ENCODE results near the gene ATAD1.
A peak's percentile ranks its signal among the peaks of the same experiment; 100 is the strongest.
"Not testable (repeated sequence)": the region's sequence is repeated elsewhere in the genome, so short reads cannot be mapped to it uniquely, and the experiment has no call there.

The ATAD1 gene, protein sequence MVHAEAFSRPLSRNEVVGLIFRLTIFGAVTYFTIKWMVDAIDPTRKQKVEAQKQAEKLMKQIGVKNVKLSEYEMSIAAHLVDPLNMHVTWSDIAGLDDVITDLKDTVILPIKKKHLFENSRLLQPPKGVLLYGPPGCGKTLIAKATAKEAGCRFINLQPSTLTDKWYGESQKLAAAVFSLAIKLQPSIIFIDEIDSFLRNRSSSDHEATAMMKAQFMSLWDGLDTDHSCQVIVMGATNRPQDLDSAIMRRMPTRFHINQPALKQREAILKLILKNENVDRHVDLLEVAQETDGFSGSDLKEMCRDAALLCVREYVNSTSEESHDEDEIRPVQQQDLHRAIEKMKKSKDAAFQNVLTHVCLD

DNA sequence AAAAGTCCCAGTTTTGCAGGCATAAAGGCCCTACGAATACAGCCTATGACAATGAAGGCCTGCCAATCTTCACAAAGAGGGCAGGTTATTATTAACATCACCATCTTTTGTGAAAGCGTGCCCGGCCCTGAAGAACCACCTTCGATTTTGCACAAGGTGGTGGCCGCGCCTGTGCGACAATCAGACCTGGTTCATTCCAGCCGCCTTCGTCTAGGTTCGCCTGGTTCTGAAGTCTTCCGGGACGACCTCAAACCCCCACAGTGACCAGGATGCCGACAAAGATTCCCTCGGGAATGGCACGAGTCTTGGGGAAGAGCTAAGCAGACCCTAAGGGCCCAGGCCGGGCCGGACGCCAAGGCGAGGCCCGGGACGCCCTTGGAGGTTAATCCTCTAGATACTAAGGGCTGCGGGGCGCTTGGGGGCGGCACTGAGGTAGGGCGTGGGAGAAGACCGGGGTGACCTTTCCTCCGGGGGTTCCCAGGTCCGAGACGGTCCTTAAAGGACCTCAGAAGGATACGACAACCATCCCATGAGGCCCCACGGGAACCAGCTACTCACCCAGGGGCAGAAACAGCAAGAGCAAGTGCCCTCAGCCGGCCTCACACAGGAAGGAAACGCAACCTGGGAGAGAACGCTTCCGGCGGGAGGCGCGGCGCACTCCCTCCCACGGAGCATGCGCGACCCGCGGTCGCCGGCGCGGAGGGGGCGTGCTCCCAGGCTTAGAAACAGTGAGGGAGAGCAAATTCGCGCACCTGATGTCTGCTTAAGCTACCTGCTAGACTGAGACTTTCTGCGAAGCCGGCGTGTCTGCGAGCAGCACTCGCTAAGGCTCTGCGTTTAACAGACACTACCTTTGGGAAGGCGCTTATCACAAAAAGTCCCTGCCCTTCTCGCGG, at the start of gene ATAD1:
Gene ATAD1 (minus strand): TSS at position 618 of the 896 bp plus-strand sequence. CDS start 3,627 bp downstream, outside the sequence.
- DNase-seq: peak; percentile 87

DNA sequence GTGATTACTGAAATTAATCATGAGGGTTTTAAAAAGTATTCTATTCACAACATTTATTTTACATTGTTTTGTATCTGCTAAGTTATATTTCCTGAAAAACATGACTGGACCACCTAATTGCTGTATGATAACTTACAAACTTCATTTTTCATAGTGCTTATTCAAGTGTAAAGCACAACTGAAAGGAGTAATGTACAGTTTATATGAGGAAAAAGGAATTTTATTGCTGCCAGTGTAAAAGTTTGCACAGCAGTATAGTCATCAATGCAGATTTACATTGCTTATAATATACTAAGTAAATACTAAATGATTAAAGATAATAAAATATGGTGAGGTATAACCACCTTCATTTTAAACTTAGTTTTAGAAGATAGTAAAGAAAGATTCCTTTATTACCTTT, 49.4 kb upstream of the ATAD1 start:
- no peak for DNase-seq

- no peak for DNase-seq
These were observed 48.5 kb upstream of the ATAD1 start for GRCh38 chr10:87866412-87866974.

GRCh38 chr10:87865241-87865881, 47.3 kb upstream of the ATAD1 start:
- DNase-seq: no peak

DNA sequence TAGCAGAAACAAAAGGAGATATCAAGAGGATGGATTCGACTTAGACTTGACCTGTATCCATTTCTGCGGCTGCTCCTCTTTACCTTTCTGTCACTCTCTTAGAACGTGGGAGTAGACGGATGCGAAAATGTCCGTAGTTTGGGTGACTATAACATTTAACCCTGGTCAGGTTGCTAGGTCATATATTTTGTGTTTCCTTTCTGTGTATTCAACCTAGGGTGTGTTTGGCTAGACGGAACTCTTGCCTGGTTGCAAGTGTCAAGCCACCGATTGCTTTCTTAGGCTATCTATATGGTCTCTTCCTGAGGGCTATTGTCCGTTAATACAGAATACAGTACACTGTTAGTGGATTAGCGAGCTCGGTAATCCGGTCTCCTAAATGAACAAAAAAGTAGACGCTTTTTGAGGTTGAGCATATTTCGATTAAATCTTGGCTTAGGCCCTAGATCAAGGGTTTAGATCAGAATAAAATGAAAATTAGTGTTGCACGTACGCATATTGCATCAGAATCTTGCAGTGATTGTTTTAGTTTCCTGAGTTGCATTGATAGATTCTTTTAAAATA, 46.6 kb upstream of the ATAD1 start:
- DNase-seq: no peak

DNA sequence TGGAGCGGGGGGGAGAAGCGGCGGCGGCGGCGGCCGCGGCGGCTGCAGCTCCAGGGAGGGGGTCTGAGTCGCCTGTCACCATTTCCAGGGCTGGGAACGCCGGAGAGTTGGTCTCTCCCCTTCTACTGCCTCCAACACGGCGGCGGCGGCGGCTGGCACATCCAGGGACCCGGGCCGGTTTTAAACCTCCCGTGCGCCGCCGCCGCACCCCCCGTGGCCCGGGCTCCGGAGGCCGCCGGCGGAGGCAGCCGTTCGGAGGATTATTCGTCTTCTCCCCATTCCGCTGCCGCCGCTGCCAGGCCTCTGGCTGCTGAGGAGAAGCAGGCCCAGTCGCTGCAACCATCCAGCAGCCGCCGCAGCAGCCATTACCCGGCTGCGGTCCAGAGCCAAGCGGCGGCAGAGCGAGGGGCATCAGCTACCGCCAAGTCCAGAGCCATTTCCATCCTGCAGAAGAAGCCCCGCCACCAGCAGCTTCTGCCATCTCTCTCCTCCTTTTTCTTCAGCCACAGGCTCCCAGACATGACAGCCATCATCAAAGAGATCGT, 46.0 kb upstream of the ATAD1 start:
- peak; percentile 66 for DNase-seq

- peak; percentile 95 for DNase-seq
These were observed 45.3 kb upstream of the ATAD1 start, which contains the start of the genes KLLN and PTEN for GRCh38 chr10:87863053-87863943. KLLN (minus strand) TSS chr10:87863533; CDS start chr10:87862487, 1,046 bp downstream. PTEN (plus strand) TSS chr10:87863625; CDS start chr10:87864470, 845 bp downstream.

DNA sequence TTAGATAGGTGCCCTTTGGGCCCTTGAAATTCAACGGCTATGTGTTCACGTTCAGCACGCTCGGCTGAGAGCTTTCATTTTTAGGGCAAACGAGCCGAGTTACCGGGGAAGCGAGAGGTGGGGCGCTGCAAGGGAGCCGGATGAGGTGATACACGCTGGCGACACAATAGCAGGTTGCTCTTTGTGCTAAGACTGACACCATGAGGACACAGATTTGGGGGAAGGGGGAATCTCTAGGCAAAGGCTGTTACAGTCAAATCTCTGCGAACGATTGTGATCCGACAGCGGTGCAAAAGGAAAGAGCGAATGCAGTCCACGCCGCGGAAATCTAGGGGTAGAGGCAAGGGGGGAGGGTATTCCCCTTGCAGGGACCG, 44.6 kb upstream of the ATAD1 start:
- DNase-seq: no peak

- DNase-seq: peak; percentile 96
These were observed 44.1 kb upstream of the ATAD1 start for GRCh38 chr10:87861953-87862678.

GRCh38 chr10:87861566-87861952, 43.5 kb upstream of the ATAD1 start:
- no peak for DNase-seq

DNA sequence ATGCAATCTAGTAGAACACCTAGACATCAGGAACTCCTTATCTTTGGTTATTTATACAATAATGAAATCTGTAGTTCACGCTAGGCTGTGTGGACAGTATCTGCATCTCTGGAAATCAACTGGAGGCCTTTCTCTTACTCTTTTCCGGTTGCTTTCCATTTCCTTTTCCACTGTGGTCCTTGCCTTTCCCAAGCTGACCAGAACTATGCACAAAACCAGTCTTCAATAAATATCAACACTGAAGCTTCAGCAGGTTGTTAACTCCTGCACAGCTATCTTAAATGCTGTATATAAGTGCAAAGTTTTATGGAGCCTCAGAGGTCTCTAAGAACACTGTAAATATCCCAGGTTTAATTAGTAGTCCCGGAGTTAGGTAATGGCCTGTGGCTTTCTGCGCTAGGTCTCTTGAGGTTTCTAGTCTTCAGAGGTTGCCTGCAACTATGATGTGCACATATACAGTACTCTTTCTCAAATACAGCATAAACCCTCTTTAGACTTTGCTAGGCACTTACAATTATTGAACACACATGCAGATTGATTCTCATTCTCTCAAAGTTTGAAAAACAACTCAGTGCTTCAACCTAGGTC, 42.9 kb upstream of the ATAD1 start:
- DNase-seq: no peak

DNA sequence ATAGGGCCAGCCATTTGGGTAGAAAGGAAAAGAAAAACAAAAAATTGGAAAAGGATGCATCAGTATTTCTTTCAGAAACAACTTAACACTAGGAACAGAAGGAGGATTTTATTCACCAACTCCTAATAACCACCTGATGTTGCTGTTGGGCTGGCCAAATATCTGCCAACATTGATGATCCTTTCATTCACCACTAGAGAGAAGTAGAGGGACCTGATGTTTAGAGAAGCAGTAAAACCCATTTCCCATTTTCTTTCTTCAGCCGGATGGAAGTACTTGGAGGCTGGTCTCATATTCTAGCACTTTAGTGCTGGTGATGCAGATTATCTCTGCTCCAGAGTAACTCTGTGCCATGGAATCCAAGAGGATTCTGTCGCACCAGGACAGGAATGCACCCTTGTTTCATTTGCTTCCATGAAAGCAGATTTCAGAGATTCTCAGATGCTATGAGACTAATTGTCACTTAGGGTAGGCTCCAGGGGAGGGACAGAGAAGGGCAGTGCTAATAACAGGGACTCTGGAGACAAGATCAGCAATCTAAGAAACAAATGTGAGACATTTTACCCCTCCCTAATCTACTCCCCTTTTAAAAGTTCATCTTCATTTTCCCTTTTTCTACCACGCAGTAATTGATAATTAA, 42.2 kb upstream of the ATAD1 start:
- no peak for DNase-seq

DNA sequence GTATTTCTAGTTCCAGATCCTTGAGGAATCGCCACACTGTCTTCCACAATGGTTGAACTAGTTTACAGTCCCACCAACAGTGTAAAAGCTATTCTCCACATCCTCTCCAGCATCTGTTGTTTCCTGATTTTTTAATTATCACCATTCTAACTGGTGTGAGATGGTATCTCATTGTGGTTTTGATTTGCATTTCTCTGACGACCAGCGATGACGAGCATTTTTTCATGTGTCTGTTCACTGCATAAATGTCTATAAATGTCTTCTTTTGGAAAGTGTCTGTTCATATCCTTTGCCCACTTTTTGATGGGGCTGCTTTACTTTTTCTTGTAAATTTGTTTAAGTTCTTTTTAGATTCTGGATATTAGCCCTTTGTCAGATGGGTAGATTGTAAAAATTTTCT, 37.6 kb upstream of the ATAD1 start:
- not testable (repeated sequence) for DNase-seq

GRCh38 chr10:87855247-87855646, 37.2 kb upstream of the ATAD1 start:
- DNase-seq: not testable (repeated sequence)

- no peak for DNase-seq
These were observed 34.1 kb upstream of the ATAD1 start for GRCh38 chr10:87852089-87852488.

DNA sequence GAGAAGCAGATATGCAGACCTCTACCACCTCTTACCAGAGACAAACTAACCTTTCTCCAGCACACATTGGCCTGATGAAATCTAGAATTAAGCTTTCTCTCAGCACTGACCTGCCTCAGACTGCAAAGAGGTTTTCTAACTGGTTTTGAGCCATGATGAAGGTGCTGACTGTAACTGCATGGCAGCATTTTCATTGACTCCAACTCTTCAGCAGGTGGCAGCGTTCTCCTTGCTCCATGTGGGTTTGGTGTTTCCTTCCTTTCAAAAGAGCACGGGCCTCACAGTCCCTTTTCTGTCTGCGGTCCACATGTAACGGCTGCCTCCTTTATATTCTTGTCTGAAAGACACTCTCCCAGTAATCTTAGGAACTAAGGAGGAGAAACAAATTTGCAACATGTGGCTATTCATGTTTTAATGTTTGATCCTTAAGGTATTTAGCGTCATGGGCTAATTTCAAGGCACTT, 32.7 kb upstream of the ATAD1 start:
- peak; percentile 53 for DNase-seq

- no peak for DNase-seq
These were observed 31.0 kb upstream of the ATAD1 start for GRCh38 chr10:87849001-87849400.

DNA sequence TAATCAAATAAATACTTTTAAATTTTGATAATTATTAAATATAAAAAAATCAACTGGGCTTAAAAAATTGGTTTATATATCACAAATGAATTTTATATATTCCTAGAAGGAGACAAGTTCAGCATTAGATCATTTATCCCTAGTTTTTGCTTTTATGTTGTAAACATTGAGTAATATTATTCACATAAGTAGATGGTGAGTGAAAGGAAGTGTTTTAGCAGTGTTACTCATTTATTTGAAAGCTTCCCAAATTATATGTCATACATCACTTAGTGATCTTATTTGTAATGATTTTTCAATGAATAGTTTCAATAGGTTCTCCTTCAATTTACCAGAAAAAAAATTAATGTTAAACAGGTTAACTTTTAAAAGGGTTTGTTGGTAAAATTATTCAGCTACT, 29.5 kb upstream of the ATAD1 start:
- DNase-seq: no peak

DNA sequence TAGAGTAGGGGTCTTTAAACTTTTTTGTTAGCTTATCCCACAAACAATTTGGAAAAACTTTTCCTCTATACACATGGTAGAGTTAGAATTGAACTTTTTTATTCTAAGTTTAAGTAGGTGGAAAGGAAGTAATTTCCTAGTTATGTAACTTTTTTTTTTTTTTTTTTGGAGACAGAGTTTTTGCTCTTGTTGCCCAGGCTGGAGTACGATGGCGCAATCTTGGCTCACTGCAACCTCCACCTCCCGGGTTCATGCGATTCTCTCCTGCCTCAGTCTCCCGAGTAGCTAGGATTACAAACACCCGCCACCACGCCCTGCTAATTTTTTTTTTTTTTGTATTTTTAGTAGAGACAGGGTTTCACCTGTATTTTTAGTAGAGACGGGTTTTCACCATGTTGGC, 28.7 kb upstream of the ATAD1 start:
- not testable (repeated sequence) for DNase-seq

Measured in right forelimb (tissue), 1 donor.